Liver (tissue), 3 donors: ENCODE results near the gene HVCN1.

Experiments used
- RAD21 ChIP-seq, 2 donors: IDR thresholded peaks; 2 replicates each; pipeline ENCODE4 v1.6.1; 2016; ENCODE audit warnings: antibody characterized with exemption in 2 of 2, mild to moderate bottlenecking in 2 of 2
- TF ChIP-seq, protein P1 (sequence below): IDR thresholded peaks from 2 replicates; pipeline ENCODE4 v1.6.1; 2016; ENCODE audit warnings: antibody characterized with exemption
- TF ChIP-seq, protein P2 (sequence below): fragments of 150-350 bp; IDR thresholded peaks from 2 replicates; pipeline ENCODE4 v1.5.1; 2017; ENCODE audit warnings: improper control_type of control experiment, low read depth, low read length; ENCODE audit not compliant: missing input control
- TF ChIP-seq, protein P3 (sequence below): IDR thresholded peaks from 2 replicates; pipeline ENCODE4 v1.6.1; 2016; ENCODE audit warnings: antibody characterized with exemption
- TF ChIP-seq, protein P4 (sequence below): IDR thresholded peaks from 2 replicates; pipeline ENCODE4 v1.6.1; 2016; ENCODE audit warnings: antibody characterized with exemption
- donor health status: healthy.
- donor health status: healthy.

DNA sequence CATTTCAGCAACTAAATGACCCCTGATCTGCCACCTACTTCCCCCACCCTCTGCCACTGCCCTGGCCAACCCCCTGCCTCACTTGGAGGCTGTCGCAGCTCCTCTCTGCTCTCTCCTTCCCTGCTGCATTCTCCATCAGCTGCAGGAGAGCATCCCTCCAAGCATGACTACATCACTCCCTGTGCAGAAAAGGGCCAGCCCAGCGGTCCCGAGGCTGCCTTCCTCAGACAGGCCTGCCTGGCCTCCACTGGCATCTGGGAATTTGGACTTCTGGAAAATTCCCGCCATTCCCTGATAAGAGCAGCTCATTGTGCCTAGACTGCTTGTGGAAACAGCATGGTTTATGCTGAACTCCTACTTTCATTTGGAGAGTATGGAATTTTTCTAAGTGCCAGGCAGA is 12.7 kb downstream of the HVCN1 start:
- TF ChIP-seq, protein P1, sequence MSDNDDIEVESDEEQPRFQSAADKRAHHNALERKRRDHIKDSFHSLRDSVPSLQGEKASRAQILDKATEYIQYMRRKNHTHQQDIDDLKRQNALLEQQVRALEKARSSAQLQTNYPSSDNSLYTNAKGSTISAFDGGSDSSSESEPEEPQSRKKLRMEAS: no peak
- TF ChIP-seq, protein P2, sequence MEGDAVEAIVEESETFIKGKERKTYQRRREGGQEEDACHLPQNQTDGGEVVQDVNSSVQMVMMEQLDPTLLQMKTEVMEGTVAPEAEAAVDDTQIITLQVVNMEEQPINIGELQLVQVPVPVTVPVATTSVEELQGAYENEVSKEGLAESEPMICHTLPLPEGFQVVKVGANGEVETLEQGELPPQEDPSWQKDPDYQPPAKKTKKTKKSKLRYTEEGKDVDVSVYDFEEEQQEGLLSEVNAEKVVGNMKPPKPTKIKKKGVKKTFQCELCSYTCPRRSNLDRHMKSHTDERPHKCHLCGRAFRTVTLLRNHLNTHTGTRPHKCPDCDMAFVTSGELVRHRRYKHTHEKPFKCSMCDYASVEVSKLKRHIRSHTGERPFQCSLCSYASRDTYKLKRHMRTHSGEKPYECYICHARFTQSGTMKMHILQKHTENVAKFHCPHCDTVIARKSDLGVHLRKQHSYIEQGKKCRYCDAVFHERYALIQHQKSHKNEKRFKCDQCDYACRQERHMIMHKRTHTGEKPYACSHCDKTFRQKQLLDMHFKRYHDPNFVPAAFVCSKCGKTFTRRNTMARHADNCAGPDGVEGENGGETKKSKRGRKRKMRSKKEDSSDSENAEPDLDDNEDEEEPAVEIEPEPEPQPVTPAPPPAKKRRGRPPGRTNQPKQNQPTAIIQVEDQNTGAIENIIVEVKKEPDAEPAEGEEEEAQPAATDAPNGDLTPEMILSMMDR: no peak
- TF ChIP-seq RAD21 (IDR thresholded peaks at IDR 0.05): no peak
- TF ChIP-seq, protein P3, sequence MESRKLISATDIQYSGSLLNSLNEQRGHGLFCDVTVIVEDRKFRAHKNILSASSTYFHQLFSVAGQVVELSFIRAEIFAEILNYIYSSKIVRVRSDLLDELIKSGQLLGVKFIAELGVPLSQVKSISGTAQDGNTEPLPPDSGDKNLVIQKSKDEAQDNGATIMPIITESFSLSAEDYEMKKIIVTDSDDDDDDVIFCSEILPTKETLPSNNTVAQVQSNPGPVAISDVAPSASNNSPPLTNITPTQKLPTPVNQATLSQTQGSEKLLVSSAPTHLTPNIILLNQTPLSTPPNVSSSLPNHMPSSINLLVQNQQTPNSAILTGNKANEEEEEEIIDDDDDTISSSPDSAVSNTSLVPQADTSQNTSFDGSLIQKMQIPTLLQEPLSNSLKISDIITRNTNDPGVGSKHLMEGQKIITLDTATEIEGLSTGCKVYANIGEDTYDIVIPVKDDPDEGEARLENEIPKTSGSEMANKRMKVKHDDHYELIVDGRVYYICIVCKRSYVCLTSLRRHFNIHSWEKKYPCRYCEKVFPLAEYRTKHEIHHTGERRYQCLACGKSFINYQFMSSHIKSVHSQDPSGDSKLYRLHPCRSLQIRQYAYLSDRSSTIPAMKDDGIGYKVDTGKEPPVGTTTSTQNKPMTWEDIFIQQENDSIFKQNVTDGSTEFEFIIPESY: no peak
- TF ChIP-seq, protein P4, sequence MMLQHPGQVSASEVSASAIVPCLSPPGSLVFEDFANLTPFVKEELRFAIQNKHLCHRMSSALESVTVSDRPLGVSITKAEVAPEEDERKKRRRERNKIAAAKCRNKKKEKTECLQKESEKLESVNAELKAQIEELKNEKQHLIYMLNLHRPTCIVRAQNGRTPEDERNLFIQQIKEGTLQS: no peak
